ENCODE results near the gene TRIM54.
A peak's percentile ranks its signal among the peaks of the same experiment; 100 is the strongest.

Gene TRIM54

DNA sequence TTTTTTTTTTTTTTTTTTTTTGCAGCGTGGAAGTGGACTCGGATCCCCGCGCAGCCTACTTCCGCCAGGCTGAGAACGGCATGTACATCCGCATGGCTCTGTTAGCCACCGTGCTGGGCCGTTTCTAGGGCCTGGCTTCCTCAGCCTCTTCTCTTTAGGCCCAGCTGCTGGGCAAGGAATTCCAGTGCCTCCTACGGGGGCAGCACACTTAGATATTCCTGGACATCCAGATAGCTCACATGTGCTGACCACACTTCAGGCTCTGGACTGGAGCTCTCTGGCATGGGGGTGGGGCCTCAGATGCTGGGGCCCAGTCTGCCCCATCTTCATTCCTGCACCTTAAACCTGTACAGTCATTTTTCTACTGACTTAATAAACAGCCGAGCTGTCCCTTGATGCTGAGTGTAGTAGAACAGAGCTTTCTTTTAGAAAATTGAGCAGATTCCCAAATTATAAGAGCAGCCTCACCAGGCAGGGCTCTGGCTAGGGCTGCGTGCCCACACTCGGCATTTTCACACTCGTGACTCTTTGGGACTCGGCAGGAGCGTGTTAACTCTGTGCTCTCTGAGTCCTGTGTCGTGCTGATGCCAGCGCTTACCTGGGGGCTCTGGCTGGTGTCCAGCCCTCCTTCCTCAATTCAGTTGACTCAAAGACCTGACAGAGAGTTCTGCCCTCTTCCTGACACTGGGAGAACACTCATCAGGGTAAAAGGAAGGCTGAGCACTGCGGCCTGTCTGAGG lies 38.7 kb upstream of the TRIM54 start:
- Histone ChIP-seq H3K27ac (no peak overlapping the region), H3K4me1 (peaks cover 17% of the 10 kb centered on the region), H3K9ac (no peak overlapping the region), H3K36me3 (peaks cover 68% of the 10 kb centered on the region), H3K4me2 (no peak overlapping the region), H3K9me3 (no peaks in the 10 kb centered on the region), H3K27me3 (no peaks in the 10 kb centered on the region), H3K4me3 (no peak overlapping the region), H4K20me1 (peaks cover 10% of the 10 kb centered on the region; the same call in 1 of the 2 replicates)
- no peak for TF ChIP-seq Cebpa-rat (IDR thresholded peaks at IDR 0.05)

DNA sequence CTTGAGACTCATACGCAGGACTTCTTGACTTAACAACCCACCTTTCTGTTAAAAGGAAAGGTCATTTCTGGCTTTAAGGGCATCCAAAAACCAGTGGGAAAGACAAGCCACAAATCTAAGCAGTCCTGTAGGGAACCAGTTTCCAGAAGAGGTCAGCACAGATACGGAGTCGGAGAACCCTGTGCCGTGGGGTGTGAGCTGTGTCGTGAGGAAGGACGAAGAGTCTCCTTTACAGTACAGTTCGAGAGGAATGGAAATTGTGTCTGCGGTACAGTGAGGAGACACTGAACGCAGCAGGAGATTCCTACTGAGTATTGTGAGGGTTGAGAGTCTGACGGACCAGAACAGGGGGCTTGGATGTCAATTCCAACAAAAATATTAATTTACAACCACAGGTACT lies 37.1 kb upstream of the TRIM54 start:
- Histone ChIP-seq H4K20me1 (peaks cover 10% of the 10 kb centered on the region; the same call in 1 of the 2 replicates), H3K36me3 (peaks cover 53% of the 10 kb centered on the region), H3K9me3 (no peaks in the 10 kb centered on the region), H3K4me3 (no peak overlapping the region), H3K9ac (no peak overlapping the region), H3K4me2 (no peak overlapping the region), H3K27ac (no peak overlapping the region), H3K4me1 (peaks cover 33% of the 10 kb centered on the region), H3K27me3 (no peaks in the 10 kb centered on the region; the same call in 1 of the 2 replicates)
- TF ChIP-seq Cebpa-rat (IDR thresholded peaks at IDR 0.05): no peak

DNA sequence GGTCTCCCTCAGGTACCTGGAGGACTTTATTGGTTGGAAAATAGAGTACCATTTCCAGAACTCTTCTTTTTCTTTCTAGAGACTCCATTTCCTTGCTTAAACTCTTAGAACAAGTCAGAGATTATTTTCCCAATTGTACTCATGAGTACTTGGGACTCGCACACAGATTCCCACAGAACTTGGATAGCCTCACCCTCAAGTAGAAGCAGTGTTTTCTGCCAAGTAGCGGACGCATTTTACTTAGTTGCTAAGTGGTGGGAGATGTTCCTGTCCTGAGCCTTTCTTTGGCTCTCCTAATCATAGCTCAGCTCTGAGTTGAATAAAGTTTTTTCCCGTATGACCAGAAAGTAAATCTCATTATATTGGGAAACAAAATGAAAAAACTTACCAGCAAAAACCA lies 36.6 kb upstream of the TRIM54 start:
- Histone ChIP-seq H4K20me1 (peaks cover 10% of the 10 kb centered on the region; the same call in 1 of the 2 replicates), H3K27me3 (no peaks in the 10 kb centered on the region; the same call in 1 of the 2 replicates), H3K4me3 (no peak overlapping the region), H3K9ac (no peak overlapping the region), H3K4me2 (no peak overlapping the region), H3K4me1 (peaks cover 38% of the 10 kb centered on the region), H3K27ac (no peak overlapping the region), H3K36me3 (peaks cover 48% of the 10 kb centered on the region), H3K9me3 (no peaks in the 10 kb centered on the region)
- TF ChIP-seq Cebpa-rat (IDR thresholded peaks at IDR 0.05): no peak

DNA sequence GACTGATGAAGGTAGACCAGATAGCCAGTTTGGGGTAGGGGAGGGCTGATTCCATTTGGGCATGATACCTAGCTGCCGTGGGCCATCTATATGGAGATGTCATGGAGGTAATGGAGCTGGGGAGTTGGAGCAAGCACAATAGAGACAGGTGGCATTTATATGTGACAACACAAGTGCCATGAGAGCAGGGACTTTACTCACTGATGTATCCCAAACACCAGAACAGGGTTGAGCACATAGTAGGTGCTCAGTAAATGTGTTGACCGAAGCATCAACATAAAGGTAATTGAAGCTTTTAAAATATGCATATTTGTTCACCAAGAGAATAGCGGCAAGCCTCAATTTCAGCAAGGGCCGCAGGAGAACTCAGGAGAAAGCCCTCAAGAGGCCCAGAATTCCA lies 34.3 kb upstream of the TRIM54 start:
- Histone ChIP-seq H3K36me3 (peaks cover 25% of the 10 kb centered on the region), H3K27me3 (no peaks in the 10 kb centered on the region; the same call in 1 of the 2 replicates), H4K20me1 (no peaks in the 10 kb centered on the region; the same call in 1 of the 2 replicates), H3K4me2 (no peak overlapping the region), H3K9ac (no peak overlapping the region), H3K4me3 (no peak overlapping the region), H3K4me1 (peaks cover 35% of the 10 kb centered on the region), H3K9me3 (no peaks in the 10 kb centered on the region), H3K27ac (no peak overlapping the region)
- no peak for TF ChIP-seq Cebpa-rat (IDR thresholded peaks at IDR 0.05)

- Histone ChIP-seq H3K4me3 (no peak overlapping the region), H3K27ac (no peak overlapping the region), H3K36me3 (peaks cover 11% of the 10 kb centered on the region), H3K9me3 (no peaks in the 10 kb centered on the region), H3K4me2 (peak overlapping the region; percentile 74), H3K27me3 (no peaks in the 10 kb centered on the region; the same call in 1 of the 2 replicates), H3K9ac (no peak overlapping the region), H3K4me1 (peaks cover 35% of the 10 kb centered on the region), H4K20me1 (no peaks in the 10 kb centered on the region)
- no peak for TF ChIP-seq Cebpa-rat (IDR thresholded peaks at IDR 0.05)
Measured at GRCh38 chr2:27249159-27249890, 32.9 kb upstream of the TRIM54 start.

DNA sequence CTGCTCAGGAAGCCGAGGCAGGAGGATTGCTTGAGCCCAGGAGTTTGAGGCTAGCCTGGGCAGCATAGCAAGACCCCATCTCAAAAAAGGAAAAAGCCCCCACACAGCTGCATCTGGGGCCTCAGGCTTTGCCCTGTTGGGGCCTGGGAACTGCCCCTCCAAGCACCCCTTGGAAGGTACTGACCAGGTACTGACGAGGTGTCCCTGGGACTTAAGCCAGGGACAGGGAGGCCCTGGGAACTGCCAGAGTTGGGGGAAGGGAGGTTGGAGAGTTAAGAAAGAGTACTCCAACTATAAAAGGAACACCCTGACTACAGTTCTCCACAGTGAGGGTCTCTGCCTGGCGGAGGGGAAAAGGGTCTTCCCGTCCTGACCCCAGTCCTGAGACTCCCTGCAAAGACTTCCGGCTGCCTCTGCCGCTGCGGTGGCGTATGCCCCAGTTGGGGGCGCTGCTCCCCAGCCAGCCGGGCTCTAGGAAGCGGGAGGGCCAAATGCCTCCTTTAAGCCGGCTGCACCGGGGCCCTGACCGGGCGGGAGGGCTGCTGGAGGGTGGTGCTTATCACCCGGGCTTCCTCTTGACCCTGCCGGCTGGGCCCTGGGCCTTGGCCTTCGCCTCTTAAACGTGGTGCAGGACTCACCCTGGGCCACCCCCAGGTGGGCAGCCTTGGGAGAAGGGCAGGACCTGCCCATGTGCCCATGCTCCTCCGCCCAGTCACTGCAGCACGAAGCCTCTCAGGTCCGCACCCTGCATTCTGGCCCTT lies 32.2 kb upstream of the TRIM54 start:
- no peak overlapping the region for H3K9ac ChIP-seq
- no peak overlapping the region for H3K4me3 ChIP-seq
- H3K27ac ChIP-seq: no peak overlapping the region

GRCh38 chr2:27250652-27251379 lies 31.4 kb upstream of the TRIM54 start:
- H3K27me3 ChIP-seq: no peaks in the 10 kb centered on the region; the same call in 1 of the 2 replicates
- no peaks in the 10 kb centered on the region for H3K36me3 ChIP-seq
- no peak overlapping the region for H3K4me3 ChIP-seq
- H3K9ac ChIP-seq: no peak overlapping the region
- H3K4me2 ChIP-seq: peak overlapping the region; percentile 74
- no peak overlapping the region for H3K27ac ChIP-seq
- no peaks in the 10 kb centered on the region for H4K20me1 ChIP-seq
- peaks cover 35% of the 10 kb centered on the region for H3K4me1 ChIP-seq
- no peaks in the 10 kb centered on the region for H3K9me3 ChIP-seq
- TF ChIP-seq Cebpa-rat (IDR thresholded peaks at IDR 0.05): no peak

More for the DNA sequence above, 32.2 kb upstream of the TRIM54 start:
- Histone ChIP-seq H3K27me3 (no peaks in the 10 kb centered on the region; the same call in 1 of the 2 replicates), H3K4me2 (peak overlapping the region; percentile 74), H3K4me1 (peaks cover 35% of the 10 kb centered on the region), H3K36me3 (peaks cover 3% of the 10 kb centered on the region), H4K20me1 (no peaks in the 10 kb centered on the region), H3K9me3 (no peaks in the 10 kb centered on the region)
- TF ChIP-seq Cebpa-rat (IDR thresholded peaks at IDR 0.05): no peak

DNA sequence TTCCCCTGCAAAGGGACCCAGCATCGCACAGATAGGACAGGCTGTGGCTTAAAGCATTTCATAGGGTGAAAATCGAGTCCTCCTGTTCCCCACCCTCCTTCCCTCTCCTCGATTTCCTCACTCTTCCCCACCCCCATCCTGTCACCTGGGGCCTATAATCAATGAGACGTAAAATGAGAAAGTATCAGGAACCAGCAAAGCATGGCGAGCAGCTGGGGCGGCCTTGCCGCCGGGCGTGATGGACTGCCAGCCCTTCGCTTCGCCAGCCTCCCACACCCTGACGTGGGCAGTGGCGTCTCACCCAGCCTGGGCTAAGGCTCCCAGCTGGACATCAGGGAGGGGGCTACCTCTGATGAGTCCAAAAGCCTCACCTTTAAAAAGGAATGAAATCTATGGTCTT lies 30.5 kb upstream of the TRIM54 start:
- Histone ChIP-seq H3K4me2 (peak overlapping the region; percentile 74), H3K4me1 (peaks cover 35% of the 10 kb centered on the region), H4K20me1 (no peaks in the 10 kb centered on the region), H3K36me3 (no peaks in the 10 kb centered on the region), H3K9me3 (no peaks in the 10 kb centered on the region), H3K9ac (no peak overlapping the region), H3K27me3 (peaks cover 9% of the 10 kb centered on the region; the same call in 1 of the 2 replicates), H3K27ac (no peak overlapping the region), H3K4me3 (no peak overlapping the region)
- no peak for TF ChIP-seq Cebpa-rat (IDR thresholded peaks at IDR 0.05)

GRCh38 chr2:27255187-27255586 lies 27.0 kb upstream of the TRIM54 start:
- H3K36me3 ChIP-seq: no peaks in the 10 kb centered on the region
- H3K9ac ChIP-seq: no peak overlapping the region
- H3K4me2 ChIP-seq: no peak overlapping the region
- no peak overlapping the region for H3K4me3 ChIP-seq
- H4K20me1 ChIP-seq: peaks cover 5% of the 10 kb centered on the region; the same call in 1 of the 2 replicates
- peaks cover 41% of the 10 kb centered on the region for H3K27me3 ChIP-seq
- H3K27ac ChIP-seq: no peak overlapping the region
- no peak for TF ChIP-seq Cebpa-rat (IDR thresholded peaks at IDR 0.05)
- peaks cover 24% of the 10 kb centered on the region for H3K4me1 ChIP-seq
- H3K9me3 ChIP-seq: no peaks in the 10 kb centered on the region
